Type B pancreatic cell (in vitro differentiated cells): ENCODE data around the gene TTN. TPM values are rescaled to one million over a fixed set of nuclear protein-coding genes. Genes with fewer than 3 reads are reported as not detected.
A peak's percentile ranks its signal among the peaks of the same experiment; 100 is the strongest.

Source experiments
- DNase-seq: peaks from one replicate; pipeline ENCODE4 v3.0.0; 2021; ENCODE audit warnings: mixed read lengths; ENCODE audit not compliant: unreplicated experiment; ENCODE audit errors: extremely low spot score
- H3K27ac Mint-ChIP-seq: 2 replicates; pipeline ENCODE4 v1.8.0; 2021; ENCODE audit warnings: mild to moderate bottlenecking, mixed read lengths
- H3K27me3 Mint-ChIP-seq: 2 replicates; pipeline ENCODE4 v1.8.0; 2021; ENCODE audit warnings: mixed read lengths
- H3K36me3 Mint-ChIP-seq: 2 replicates; pipeline ENCODE4 v1.8.0; 2021; ENCODE audit warnings: mixed read lengths
- H3K4me1 Mint-ChIP-seq: one replicate; pipeline ENCODE4 v1.8.0; 2021; ENCODE audit warnings: mixed read lengths; ENCODE audit not compliant: unreplicated experiment
- H3K4me3 Mint-ChIP-seq: 2 replicates; pipeline ENCODE4 v1.8.0; 2021; ENCODE audit warnings: mild to moderate bottlenecking, mixed read lengths
- H3K9me3 Mint-ChIP-seq: 2 replicates; pipeline ENCODE4 v1.8.0; 2021; ENCODE audit warnings: mixed read lengths
- CTCF ChIP-seq: fragments of 200-600 bp; sonication (generic); conservative IDR thresholded peaks from 2 replicates; pipeline ENCODE4 v1.5.0; 2021; ENCODE audit warnings: antibody characterized with exemption, mild to moderate bottlenecking
- total RNA-seq: library from RNA; stranded (reverse); gene quantifications from 2 replicates; pipeline ENCODE4 v1.2.1, GENCODE V29; 2021; ENCODE audit warnings: low replicate concordance

TTN gene
- total RNA-seq, 1 donor from 2014 or later: 5.6 TPM

- Mint-ChIP-seq H3K4me1 (no peaks in the 10 kb centered on the region), H3K9me3 (no peaks in the 10 kb centered on the region), H3K27ac (no peak overlapping the region), H3K4me3 (no peak overlapping the region), H3K36me3 (peaks cover 14% of the 10 kb centered on the region), H3K27me3 (no peaks in the 10 kb centered on the region)
- no peak for TF ChIP-seq CTCF
- no peak for DNase-seq
Measured at GRCh38 chr2:178512484-178512883, 294.7 kb downstream of the TTN start.

GRCh38 chr2:178510384-178510783 lies 296.8 kb downstream of the TTN start:
- TF ChIP-seq CTCF: no peak
- Mint-ChIP-seq H3K4me3 (no peak overlapping the region), H3K4me1 (no peaks in the 10 kb centered on the region), H3K27me3 (no peaks in the 10 kb centered on the region), H3K9me3 (no peaks in the 10 kb centered on the region), H3K36me3 (peaks cover 14% of the 10 kb centered on the region), H3K27ac (no peak overlapping the region)
- no peak for DNase-seq

DNA sequence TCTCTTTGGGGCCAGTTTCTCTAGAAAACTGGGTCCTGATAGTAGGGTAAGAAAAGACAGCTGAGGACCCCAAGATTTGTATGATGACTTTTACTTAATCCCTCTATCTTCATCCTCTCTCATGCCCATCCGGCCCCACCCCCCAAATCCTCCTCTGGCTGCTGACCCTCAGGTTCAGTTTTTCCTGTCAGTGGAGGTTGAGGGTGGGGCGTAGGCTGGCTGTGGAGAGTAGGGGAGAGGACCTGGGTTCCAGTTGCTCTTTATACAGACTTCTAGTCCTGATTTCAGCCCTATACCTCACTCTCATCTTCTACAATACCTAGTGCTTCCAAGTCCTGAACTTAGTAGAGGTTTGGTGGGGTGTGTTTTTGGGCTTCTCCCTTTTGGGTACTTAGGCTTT lies 298.6 kb downstream of the TTN start:
- Mint-ChIP-seq H3K4me1 (no peaks in the 10 kb centered on the region), H3K4me3 (no peak overlapping the region), H3K9me3 (no peaks in the 10 kb centered on the region), H3K36me3 (peaks cover 14% of the 10 kb centered on the region), H3K27me3 (no peaks in the 10 kb centered on the region), H3K27ac (no peak overlapping the region)
- no peak for TF ChIP-seq CTCF
- DNase-seq: no peak

- peaks cover 9% of the 10 kb centered on the region for H3K36me3 Mint-ChIP-seq
- no peaks in the 10 kb centered on the region for H3K9me3 Mint-ChIP-seq
- H3K4me1 Mint-ChIP-seq: no peaks in the 10 kb centered on the region
- H3K27me3 Mint-ChIP-seq: no peaks in the 10 kb centered on the region
- TF ChIP-seq CTCF: no peak
- DNase-seq: no peak
- peak overlapping the region; percentile 55 for H3K27ac Mint-ChIP-seq
- H3K4me3 Mint-ChIP-seq: no peak overlapping the region
Measured at GRCh38 chr2:178506949-178507348, 300.3 kb downstream of the TTN start.

DNA sequence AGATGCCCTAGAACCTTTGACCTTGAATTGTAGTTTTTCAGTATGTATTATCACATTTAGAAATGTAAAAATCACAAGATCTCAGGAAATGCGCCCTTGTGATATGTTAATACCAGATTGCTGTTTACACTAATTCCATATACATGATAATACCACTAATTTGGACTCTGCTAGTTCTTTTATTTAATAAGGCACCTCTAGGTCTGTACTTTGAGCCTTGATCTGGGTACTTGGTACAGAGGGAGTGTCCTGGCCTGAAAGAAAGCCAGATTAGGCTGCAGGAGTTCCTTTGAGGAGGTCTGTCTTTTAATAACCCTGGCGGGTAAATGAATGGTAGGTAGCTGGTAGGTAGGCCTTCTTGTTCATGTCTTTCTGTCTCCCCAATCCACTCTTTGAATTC lies 300.7 kb downstream of the TTN start:
- Mint-ChIP-seq H3K36me3 (peaks cover 13% of the 10 kb centered on the region), H3K27ac (peak overlapping the region; percentile 55), H3K27me3 (no peaks in the 10 kb centered on the region), H3K4me1 (no peaks in the 10 kb centered on the region), H3K4me3 (no peak overlapping the region), H3K9me3 (no peaks in the 10 kb centered on the region)
- no peak for TF ChIP-seq CTCF
- no peak for DNase-seq

GRCh38 chr2:178506101-178506500 lies 301.1 kb downstream of the TTN start:
- Mint-ChIP-seq H3K36me3 (peaks cover 14% of the 10 kb centered on the region), H3K4me3 (no peak overlapping the region), H3K4me1 (no peaks in the 10 kb centered on the region), H3K27ac (no peak overlapping the region), H3K9me3 (no peaks in the 10 kb centered on the region), H3K27me3 (no peaks in the 10 kb centered on the region)
- DNase-seq: no peak
- TF ChIP-seq CTCF: no peak
